Fibroblast of skin of back (primary cell): Measurements from ENCODE around the gene AFAP1L2.

Source experiments
- DNase-seq: peaks from one replicate; pipeline ENCODE4 v3.0.0-alpha.2; 2013

The AFAP1L2 gene

GRCh38 chr10:114412907-114413797 is 8.8 kb upstream of the AFAP1L2 start:
- peak; percentile 31 for DNase-seq

- DNase-seq, result peak; percentile 47
Observed at GRCh38 chr10:114408968-114409444, 4.7 kb upstream of the AFAP1L2 start.

DNA sequence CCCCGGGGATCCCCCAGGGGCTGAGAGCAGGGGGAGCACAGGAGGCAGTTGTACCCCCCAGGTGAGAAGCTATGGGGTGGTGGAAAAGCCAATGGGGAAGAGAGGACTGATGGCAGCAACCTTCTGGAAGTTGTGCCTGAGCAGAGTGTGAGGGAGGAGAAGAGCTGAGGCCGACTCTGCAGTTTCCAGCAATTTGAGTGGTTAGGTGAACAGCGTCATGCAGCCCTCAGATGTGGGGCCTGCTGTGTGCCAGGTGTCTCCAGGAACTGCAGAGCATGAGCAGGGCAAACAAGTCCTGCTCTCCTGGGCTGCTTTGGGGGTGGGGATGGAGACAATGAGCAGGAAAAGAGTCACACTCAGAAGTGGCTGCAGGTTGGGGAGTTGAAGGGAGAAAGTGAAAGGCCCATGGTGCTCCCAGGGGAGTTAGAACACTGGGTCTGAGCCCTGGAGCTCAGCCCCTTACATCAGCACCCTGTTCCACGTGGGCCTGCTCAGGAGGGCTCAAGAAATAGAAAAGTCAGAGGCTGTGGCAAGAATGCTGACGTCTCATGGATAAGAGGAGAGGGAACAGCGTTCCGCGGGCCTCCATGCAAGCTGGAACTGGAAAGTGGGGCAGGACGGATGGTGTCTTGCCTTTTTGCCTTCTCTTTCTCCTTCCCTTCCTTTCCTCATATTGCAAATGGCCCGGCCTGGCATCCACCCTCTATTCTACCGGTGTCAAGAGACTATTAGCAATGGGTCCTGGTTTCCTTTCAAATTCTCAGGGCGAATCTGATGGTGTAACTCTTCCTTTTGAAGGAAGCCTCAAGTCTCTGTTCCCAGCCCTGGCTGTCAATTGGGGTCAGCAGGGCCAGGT is 4.0 kb upstream of the AFAP1L2 start:
- no peak for DNase-seq

DNA sequence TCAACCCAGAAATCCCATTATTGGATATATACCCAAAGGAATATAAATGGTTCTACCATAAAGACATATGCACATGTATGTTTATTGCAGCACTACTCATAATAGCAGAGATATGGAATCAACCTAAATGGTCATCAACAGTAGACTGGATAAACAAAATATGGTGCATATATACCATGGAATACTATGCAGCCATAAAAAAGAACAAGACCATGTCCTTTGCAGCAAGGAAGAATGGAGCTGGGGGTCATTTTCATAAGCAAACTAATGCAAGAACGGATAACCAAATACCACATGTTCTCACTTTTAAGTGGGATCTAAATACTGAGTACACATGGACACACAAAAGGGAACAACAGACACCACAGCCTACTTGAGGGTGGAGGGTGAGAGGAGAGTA is 2.2 kb upstream of the AFAP1L2 start:
- no peak for DNase-seq

DNA sequence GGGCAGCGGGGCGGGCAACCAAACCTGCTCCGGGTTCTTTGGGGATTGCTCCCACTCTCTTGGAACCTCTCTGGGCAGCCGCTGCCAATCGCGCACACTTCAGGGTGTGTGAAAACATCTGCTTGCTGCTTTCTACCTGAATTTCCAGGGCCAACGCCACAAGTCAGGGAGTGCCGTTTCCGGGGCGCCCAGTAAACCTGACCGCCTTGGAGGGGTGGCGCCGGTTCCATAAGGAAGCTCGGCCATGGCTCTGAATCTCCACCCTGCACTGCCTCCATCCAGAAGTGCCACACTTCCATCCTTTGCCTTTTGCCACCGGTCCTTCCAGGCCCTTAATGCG is 679 bp upstream of the AFAP1L2 start:
- no peak for DNase-seq

GRCh38 chr10:114403541-114404161 is 651 bp downstream of the AFAP1L2 start:
- DNase-seq, result no peak

- DNase-seq, result peak; percentile 52
Observed at GRCh38 chr10:114402871-114403540, 1.3 kb downstream of the AFAP1L2 start.

DNA sequence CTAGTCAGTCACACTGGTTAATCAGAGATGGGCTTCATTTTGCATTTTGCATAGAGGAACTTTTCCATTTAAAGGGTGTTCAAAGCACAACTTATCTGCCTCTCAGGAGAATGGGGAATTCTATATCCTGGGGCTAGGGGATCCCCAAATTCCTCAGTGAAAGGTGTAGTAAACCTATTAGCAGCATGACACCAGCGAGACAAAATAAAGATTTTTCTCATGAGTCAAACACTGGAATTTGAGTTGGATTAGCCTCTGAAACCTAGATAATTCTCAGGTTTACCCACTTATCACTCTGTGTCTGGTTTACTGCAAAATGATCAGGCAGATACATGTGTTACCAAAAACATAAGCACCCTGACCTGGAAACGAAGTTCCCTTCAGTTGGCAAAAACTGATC is 2.1 kb downstream of the AFAP1L2 start:
- DNase-seq, result no peak

DNA sequence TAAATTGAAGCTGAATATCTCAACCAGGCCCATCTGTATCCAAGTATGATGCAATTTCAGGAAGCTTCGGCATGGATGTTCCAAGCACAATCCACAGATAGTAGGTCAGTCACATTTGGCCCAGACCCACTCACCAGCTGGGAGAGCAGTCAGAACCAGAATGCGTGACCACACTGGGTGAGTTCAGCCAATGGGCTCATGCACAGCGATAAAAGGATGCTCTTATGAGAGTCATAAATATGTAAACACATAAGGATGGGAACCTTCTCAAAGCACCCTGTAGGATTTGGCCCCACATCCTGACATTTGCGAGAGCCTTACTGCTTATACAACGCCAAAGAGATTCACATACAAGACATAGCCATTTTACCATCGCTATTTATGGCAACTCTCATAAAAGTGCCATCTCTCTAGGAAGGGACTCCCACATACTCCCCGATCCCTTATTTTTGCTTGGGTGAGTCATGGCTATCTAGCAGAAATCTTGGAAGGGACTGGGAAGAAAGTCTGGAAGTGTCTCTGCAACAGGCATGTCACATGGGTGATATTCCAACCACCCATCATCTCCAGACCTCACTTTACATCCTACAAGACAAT is 3.0 kb downstream of the AFAP1L2 start:
- peak; percentile 69 for DNase-seq

GRCh38 chr10:114400091-114400490 is 4.2 kb downstream of the AFAP1L2 start:
- DNase-seq, result no peak

- DNase-seq, result peak; percentile 43
Observed at GRCh38 chr10:114399576-114399975, 4.7 kb downstream of the AFAP1L2 start.

- DNase-seq, result no peak
Observed at GRCh38 chr10:114398587-114399331, 5.5 kb downstream of the AFAP1L2 start.

- peak; percentile 44 for DNase-seq
Observed at GRCh38 chr10:114397651-114398145, 6.6 kb downstream of the AFAP1L2 start.

DNA sequence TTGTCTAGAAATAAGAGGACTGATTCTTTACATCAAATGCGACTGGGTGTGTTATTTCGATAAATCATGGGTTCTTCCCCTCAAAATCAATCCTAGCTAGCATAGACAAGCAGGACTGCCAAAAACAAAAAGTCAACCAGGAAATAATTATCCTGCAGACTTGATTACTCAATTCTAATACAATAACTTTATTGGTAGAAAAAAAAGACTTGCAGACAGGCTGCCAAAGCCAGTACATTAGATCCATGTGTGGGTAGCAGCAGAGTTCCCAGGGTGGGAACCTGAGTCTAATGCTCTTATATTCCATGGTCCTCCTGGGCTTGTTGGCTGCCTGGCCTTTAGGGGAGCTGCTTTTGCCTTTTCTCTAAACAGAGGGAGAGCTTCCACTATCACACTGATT is 7.8 kb downstream of the AFAP1L2 start:
- no peak for DNase-seq

DNA sequence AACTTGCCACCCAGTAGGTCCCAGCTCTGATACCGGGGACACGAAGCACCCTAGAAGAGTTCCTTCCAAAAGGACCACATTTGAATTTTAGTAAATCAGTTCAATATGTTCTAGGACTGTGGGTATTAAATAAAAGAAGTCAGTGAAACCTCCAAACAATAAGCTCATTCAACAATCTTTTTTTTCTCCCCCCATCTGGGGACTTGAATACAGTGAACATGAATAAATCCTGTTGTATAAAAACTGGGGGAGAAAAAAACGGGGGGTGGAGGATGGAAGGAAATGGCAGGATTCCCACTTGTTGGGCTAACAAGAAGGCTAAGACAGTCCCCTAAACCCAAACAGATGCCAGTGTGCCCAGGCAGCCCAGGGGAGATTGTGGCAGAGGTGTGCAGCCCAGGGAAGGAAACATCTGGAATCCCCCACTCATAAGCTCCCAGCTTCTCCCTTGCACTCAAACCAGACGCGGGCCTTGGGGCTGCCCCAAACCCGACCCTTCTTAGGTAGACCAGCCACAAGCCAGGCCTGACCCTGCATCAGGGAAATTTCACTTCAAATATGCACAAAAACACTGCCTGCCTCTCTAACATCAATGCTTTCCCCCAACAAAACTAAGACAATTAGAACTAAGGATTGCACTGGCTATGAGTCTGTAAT is 8.8 kb downstream of the AFAP1L2 start:
- DNase-seq, result no peak

DNA sequence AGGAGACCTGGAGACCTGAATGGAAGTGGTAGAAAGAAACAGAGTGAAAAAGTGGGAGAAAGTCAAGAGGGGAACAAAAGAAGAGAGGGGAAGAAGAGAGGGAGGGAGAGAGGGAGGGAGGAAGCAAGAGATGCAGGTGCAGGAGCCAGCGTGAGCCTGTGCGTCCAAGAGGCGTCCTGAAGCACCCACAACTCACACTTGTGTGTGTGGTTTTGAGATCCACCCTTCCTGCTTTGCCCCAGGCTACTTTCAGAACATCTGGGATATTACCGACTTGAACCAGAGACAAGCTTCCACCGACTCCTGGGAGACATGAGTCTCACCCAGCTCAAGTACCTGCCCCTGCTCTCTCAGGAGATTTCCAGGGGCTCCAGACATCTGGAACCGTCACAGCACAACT is 9.8 kb downstream of the AFAP1L2 start:
- DNase-seq, result no peak

DNA sequence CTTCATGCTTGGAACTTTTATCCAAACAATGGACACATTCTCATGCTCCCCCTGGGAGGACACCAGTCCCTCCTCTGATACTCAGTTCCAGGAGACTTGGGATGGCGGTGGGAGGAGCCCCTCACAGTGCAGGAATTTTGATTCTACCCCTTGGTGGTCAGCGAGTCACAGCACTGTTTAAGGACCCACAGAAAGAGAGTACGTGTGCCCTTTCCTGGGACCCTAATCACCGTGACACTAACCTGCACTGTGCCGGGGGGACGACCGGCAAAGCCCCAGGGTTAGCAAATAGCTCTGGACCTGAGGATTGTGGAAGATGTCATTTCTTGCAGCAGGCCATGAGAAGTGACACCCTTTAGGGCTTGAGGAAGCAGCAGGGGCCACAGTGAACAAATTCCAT is 10.4 kb downstream of the AFAP1L2 start:
- peak; percentile 53 for DNase-seq

DNA sequence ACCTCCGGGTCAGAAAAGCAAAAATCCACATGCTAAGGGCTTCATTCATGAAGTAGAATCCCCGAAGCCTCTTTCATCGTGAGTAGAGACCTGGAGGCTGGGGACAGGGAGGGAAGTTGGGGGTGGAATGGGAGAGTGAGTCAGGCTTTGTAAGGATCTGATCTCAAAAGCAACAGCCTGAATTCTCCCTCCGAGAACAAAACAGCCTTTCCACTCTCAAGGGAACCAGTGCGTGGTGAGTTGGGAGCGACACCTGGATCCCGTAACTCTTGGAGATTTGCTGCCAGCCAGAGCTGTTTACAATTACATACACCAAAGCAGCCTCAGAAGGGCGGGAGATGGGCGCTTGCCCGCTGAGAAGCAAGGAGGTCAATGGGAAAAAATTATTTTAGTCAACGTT is 10.8 kb downstream of the AFAP1L2 start:
- peak; percentile 59 for DNase-seq

GRCh38 chr10:114392112-114392835 is 12.0 kb downstream of the AFAP1L2 start:
- DNase-seq, result no peak

- no peak for DNase-seq
Observed at GRCh38 chr10:114391599-114391998, 12.7 kb downstream of the AFAP1L2 start.
